ENCODE measurements around the gene KAT8. TPM values are rescaled to one million over a fixed set of nuclear protein-coding genes. Genes with fewer than 3 reads are reported as not detected.

Gene KAT8
- total and polyA plus RNA-seq, 4 donors: 38.1 to 81.9 (median 62.2) TPM

- H3K4me3 ChIP-seq (ENCODE audit: low read depth, low read length): no peak overlapping the region
- H3K27ac ChIP-seq (ENCODE audit: low read depth, low read length): no peak overlapping the region
- WGBS (ENCODE audit: insufficient coverage): 83% methylated on average over 20 of the region's 28 CpGs
- H3K4me1 ChIP-seq (ENCODE audit: control insufficient read depth, insufficient read depth, low read length): peaks cover 25% of the 10 kb centered on the region
- no peaks in the 10 kb centered on the region for H3K9me3 ChIP-seq (ENCODE audit: control insufficient read depth, insufficient read depth, low read length)
- no peak for DNase-seq (ENCODE audit: low read depth in 4 of 6, low spot score in 6 of 6)
- H3K36me3 ChIP-seq (ENCODE audit: control insufficient read depth, insufficient read depth, low read length): peaks cover 28% of the 10 kb centered on the region
- H3K27me3 ChIP-seq (ENCODE audit: control insufficient read depth, insufficient read depth, low read length): no peaks in the 10 kb centered on the region
Observed at GRCh38 chr16:31106509-31107464, 10.7 kb upstream of the KAT8 start.

GRCh38 chr16:31107465-31107867 lies 10.0 kb upstream of the KAT8 start:
- Histone ChIP-seq H3K4me3 (ENCODE audit: low read depth, low read length) (no peak overlapping the region), H3K36me3 (ENCODE audit: control insufficient read depth, insufficient read depth, low read length) (peaks cover 35% of the 10 kb centered on the region), H3K27ac (ENCODE audit: low read depth, low read length) (no peak overlapping the region), H3K27me3 (ENCODE audit: control insufficient read depth, insufficient read depth, low read length) (no peaks in the 10 kb centered on the region), H3K9me3 (ENCODE audit: control insufficient read depth, insufficient read depth, low read length) (no peaks in the 10 kb centered on the region), H3K4me1 (ENCODE audit: control insufficient read depth, insufficient read depth, low read length) (peaks cover 25% of the 10 kb centered on the region)
- WGBS (ENCODE audit: insufficient coverage): 73% methylated on average over 5 of the region's 6 CpGs
- DNase-seq (ENCODE audit: low read depth in 4 of 6, low spot score in 6 of 6): no peak

GRCh38 chr16:31108035-31108793 lies 9.2 kb upstream of the KAT8 start, which contains the start of gene BCKDK:
Gene BCKDK, plus strand, starts transcription at chr16:31108386. Its CDS starts 838 bp downstream, at chr16:31109224.
- Histone ChIP-seq H3K27me3 (ENCODE audit: control insufficient read depth, insufficient read depth, low read length) (no peaks in the 10 kb centered on the region), H3K36me3 (ENCODE audit: control insufficient read depth, insufficient read depth, low read length) (peaks cover 42% of the 10 kb centered on the region), H3K9me3 (ENCODE audit: control insufficient read depth, insufficient read depth, low read length) (no peaks in the 10 kb centered on the region), H3K27ac (ENCODE audit: low read depth, low read length) (no peak within 1 kb of the TSS), H3K4me1 (ENCODE audit: control insufficient read depth, insufficient read depth, low read length) (peaks cover 25% of the 10 kb centered on the region), H3K4me3 (ENCODE audit: low read depth, low read length) (peak within 1 kb of the TSS; percentile 66)
- WGBS (ENCODE audit: insufficient coverage): 5% methylated on average over 68 of the region's 68 CpGs
- peak in 2 of 6 donors; percentile 89 to 90 for DNase-seq (ENCODE audit: low read depth in 4 of 6, low spot score in 6 of 6)

- H3K27me3 ChIP-seq (ENCODE audit: control insufficient read depth, insufficient read depth, low read length): no peaks in the 10 kb centered on the region
- H3K9me3 ChIP-seq (ENCODE audit: control insufficient read depth, insufficient read depth, low read length): no peaks in the 10 kb centered on the region
- H3K4me3 ChIP-seq (ENCODE audit: low read depth, low read length): peak overlapping the region; percentile 66
- peak in 1 of 6 donors; percentile 6 for DNase-seq (ENCODE audit: low read depth in 4 of 6, low spot score in 6 of 6)
- peaks cover 47% of the 10 kb centered on the region for H3K36me3 ChIP-seq (ENCODE audit: control insufficient read depth, insufficient read depth, low read length)
- peaks cover 25% of the 10 kb centered on the region for H3K4me1 ChIP-seq (ENCODE audit: control insufficient read depth, insufficient read depth, low read length)
- WGBS (ENCODE audit: insufficient coverage): 29% methylated on average over 38 of the region's 57 CpGs
- H3K27ac ChIP-seq (ENCODE audit: low read depth, low read length): no peak overlapping the region
Observed at GRCh38 chr16:31108794-31109558, 8.5 kb upstream of the KAT8 start.

GRCh38 chr16:31109622-31110021 lies 7.8 kb upstream of the KAT8 start:
- H3K9me3 ChIP-seq (ENCODE audit: control insufficient read depth, insufficient read depth, low read length): no peaks in the 10 kb centered on the region
- H3K4me3 ChIP-seq (ENCODE audit: low read depth, low read length): no peak overlapping the region
- no peaks in the 10 kb centered on the region for H3K27me3 ChIP-seq (ENCODE audit: control insufficient read depth, insufficient read depth, low read length)
- whole genome bisulfite sequencing (ENCODE audit: insufficient coverage): 94% methylated on average over 7 of the region's 12 CpGs
- DNase-seq (ENCODE audit: low read depth in 4 of 6, low spot score in 6 of 6): no peak
- H3K36me3 ChIP-seq (ENCODE audit: control insufficient read depth, insufficient read depth, low read length): peaks cover 47% of the 10 kb centered on the region
- no peak overlapping the region for H3K27ac ChIP-seq (ENCODE audit: low read depth, low read length)
- H3K4me1 ChIP-seq (ENCODE audit: control insufficient read depth, insufficient read depth, low read length): peaks cover 25% of the 10 kb centered on the region

- Histone ChIP-seq H3K36me3 (ENCODE audit: control insufficient read depth, insufficient read depth, low read length) (peaks cover 47% of the 10 kb centered on the region), H3K27ac (ENCODE audit: low read depth, low read length) (no peak overlapping the region), H3K4me3 (ENCODE audit: low read depth, low read length) (no peak overlapping the region), H3K9me3 (ENCODE audit: control insufficient read depth, insufficient read depth, low read length) (no peaks in the 10 kb centered on the region), H3K27me3 (ENCODE audit: control insufficient read depth, insufficient read depth, low read length) (no peaks in the 10 kb centered on the region), H3K4me1 (ENCODE audit: control insufficient read depth, insufficient read depth, low read length) (peaks cover 25% of the 10 kb centered on the region)
- DNase-seq (ENCODE audit: low read depth in 4 of 6, low spot score in 6 of 6): no peak
- WGBS (ENCODE audit: insufficient coverage): 92% methylated on average over 24 of the region's 26 CpGs
Observed at GRCh38 chr16:31110106-31111034, 7.1 kb upstream of the KAT8 start.

- 94% methylated on average over 19 of the region's 23 CpGs for WGBS (ENCODE audit: insufficient coverage)
- H3K4me3 ChIP-seq (ENCODE audit: low read depth, low read length): no peak overlapping the region
- H3K4me1 ChIP-seq (ENCODE audit: control insufficient read depth, insufficient read depth, low read length): peaks cover 26% of the 10 kb centered on the region
- peaks cover 47% of the 10 kb centered on the region for H3K36me3 ChIP-seq (ENCODE audit: control insufficient read depth, insufficient read depth, low read length)
- no peak overlapping the region for H3K27ac ChIP-seq (ENCODE audit: low read depth, low read length)
- no peaks in the 10 kb centered on the region for H3K27me3 ChIP-seq (ENCODE audit: control insufficient read depth, insufficient read depth, low read length)
- H3K9me3 ChIP-seq (ENCODE audit: control insufficient read depth, insufficient read depth, low read length): no peaks in the 10 kb centered on the region
- DNase-seq (ENCODE audit: low read depth in 4 of 6, low spot score in 6 of 6): no peak
Observed at GRCh38 chr16:31111881-31112466, 5.5 kb upstream of the KAT8 start.

GRCh38 chr16:31112711-31113110 lies 4.8 kb upstream of the KAT8 start:
- Histone ChIP-seq H3K36me3 (ENCODE audit: control insufficient read depth, insufficient read depth, low read length) (peaks cover 47% of the 10 kb centered on the region), H3K27ac (ENCODE audit: low read depth, low read length) (no peak overlapping the region), H3K4me1 (ENCODE audit: control insufficient read depth, insufficient read depth, low read length) (peaks cover 27% of the 10 kb centered on the region), H3K27me3 (ENCODE audit: control insufficient read depth, insufficient read depth, low read length) (no peaks in the 10 kb centered on the region), H3K4me3 (ENCODE audit: low read depth, low read length) (no peak overlapping the region), H3K9me3 (ENCODE audit: control insufficient read depth, insufficient read depth, low read length) (no peaks in the 10 kb centered on the region)
- WGBS (ENCODE audit: insufficient coverage): 82% methylated on average over 2 of the region's 2 CpGs
- DNase-seq (ENCODE audit: low read depth in 4 of 6, low spot score in 6 of 6): no peak

Data from spinal cord (tissue), 10 donors.